ENCODE measurements around the gene PRSS57.
A peak's percentile ranks its signal among the peaks of the same experiment; 100 is the strongest.

DNA sequence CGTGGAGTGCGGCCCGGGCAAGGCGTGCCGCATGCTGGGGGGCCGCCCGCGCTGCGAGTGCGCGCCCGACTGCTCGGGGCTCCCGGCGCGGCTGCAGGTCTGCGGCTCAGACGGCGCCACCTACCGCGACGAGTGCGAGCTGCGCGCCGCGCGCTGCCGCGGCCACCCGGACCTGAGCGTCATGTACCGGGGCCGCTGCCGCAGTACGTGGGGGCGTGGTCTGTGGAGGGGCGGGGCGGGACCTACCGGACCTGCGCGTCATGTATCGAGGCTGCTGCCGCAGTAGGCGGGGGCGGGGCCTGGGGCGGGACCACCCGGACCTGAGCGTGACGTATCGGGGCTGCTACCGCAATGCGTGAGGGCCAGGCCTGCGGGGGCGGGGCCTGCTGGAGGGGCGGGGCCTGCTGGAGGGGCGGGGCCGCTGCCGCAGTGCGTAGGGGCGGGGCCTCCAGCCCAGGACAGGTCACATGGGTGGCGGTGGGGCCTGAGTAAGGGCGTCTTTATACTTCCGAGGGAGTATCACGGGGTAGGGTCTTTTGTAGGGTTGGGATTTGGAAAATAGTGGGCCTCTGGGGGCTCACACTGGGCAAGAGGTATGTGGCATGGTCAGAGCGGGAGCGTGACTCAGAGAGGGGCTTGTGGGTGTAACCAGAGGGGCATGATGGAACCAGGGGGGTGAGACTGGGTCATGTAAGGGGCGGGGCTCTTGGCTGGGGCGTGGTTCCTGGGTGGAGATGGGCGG lies 14.8 kb downstream of the PRSS57 start:
- TF ChIP-seq EZH2 (IDR thresholded peaks at IDR 0.05; ENCODE audit: low read length, missing control alignments): no peak
- TF ChIP-seq, protein P1, sequence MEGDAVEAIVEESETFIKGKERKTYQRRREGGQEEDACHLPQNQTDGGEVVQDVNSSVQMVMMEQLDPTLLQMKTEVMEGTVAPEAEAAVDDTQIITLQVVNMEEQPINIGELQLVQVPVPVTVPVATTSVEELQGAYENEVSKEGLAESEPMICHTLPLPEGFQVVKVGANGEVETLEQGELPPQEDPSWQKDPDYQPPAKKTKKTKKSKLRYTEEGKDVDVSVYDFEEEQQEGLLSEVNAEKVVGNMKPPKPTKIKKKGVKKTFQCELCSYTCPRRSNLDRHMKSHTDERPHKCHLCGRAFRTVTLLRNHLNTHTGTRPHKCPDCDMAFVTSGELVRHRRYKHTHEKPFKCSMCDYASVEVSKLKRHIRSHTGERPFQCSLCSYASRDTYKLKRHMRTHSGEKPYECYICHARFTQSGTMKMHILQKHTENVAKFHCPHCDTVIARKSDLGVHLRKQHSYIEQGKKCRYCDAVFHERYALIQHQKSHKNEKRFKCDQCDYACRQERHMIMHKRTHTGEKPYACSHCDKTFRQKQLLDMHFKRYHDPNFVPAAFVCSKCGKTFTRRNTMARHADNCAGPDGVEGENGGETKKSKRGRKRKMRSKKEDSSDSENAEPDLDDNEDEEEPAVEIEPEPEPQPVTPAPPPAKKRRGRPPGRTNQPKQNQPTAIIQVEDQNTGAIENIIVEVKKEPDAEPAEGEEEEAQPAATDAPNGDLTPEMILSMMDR (conservative IDR thresholded peaks at IDR 0.05 in 1 of 2, IDR thresholded peaks at IDR 0.05 in 1 of 2; ENCODE audit: low read depth in 1 of 2, low read length in 2 of 2): peak in 1 of 2 donors; percentile 20
